ENCODE data around the gene PDE4D. TPM values are rescaled to one million over a fixed set of nuclear protein-coding genes. Genes with fewer than 3 reads are reported as not detected.
A peak's percentile ranks its signal among the peaks of the same experiment; 100 is the strongest.
"Not testable (repeated sequence)": the region's sequence is repeated elsewhere in the genome, so short reads cannot be mapped to it uniquely, and the experiment has no call there.

Gene PDE4D
- total and polyA plus RNA-seq, 2 donors (not counting 1 experiment from before 2014, with no cell fraction given): 14.9 to 171 TPM

GRCh38 chr5:59673438-59674058, 220.0 kb downstream of the PDE4D start:
- no peaks in the 10 kb centered on the region for H3K36me3 ChIP-seq (replicated peaks in 1 of 2; ENCODE audit: control extremely low read depth in 1 of 2, control insufficient read depth in 1 of 2, extremely low read depth in 1 of 2, insufficient read depth in 2 of 2, low read length in 1 of 2)
- POLR2A ChIA-PET: interaction anchor here (1.9 kb wide), 1 partner anchor 9 kb away, joined by 4 read pairs; no protein-coding TSS in a partner anchor
- Mint-ChIP-seq H3K27me3 (no peaks in the 10 kb centered on the region), H3K4me3 (no peak overlapping the region), H3K27ac (no peak overlapping the region), H3K4me1 (peaks cover 14% of the 10 kb centered on the region), H3K9me3 (ENCODE audit: insufficient read depth) (no peaks in the 10 kb centered on the region)
- TF ChIP-seq CTCF (IDR thresholded peaks at IDR 0.05) (peak; percentile 95), EZH2 (IDR thresholded peaks at IDR 0.05; ENCODE audit: borderline replicate concordance, insufficient read depth, low read depth, low read length, poor library complexity, severe bottlenecking) (no peak)
- H3K79me2 ChIP-seq (ENCODE audit: control insufficient read depth, insufficient read depth, low read length): no peaks in the 10 kb centered on the region
- H4K20me1 ChIP-seq (ENCODE audit: control insufficient read depth, insufficient read depth, low read length, poor library complexity, severe bottlenecking): no peaks in the 10 kb centered on the region
- H3K4me3 ChIP-seq (ENCODE audit: control extremely low read depth in 1 of 5, extremely low read depth in 1 of 5, insufficient read depth in 1 of 5, low read depth in 2 of 5, low read length in 4 of 5): no peak overlapping the region
- WGBS (ENCODE audit: insufficient coverage): no CpG with 5 or more reads among the region's 4 CpGs
- intact Hi-C loops (cut with micrococcal nuclease): loop anchor here (1.0 to 10.0 kb wide), 7 partner anchors 51 to 639 kb away; no protein-coding TSS in a partner anchor
- CTCF ChIA-PET: interaction anchor here (0.6 to 6.0 kb wide), 35 partner anchors 8 to 781 kb away, joined by 3 to 94 read pairs (median 5); no protein-coding TSS in a partner anchor
- H3K9me3 ChIP-seq (ENCODE audit: control extremely low read depth in 1 of 3, control insufficient read depth in 2 of 3, insufficient read depth in 1 of 3, low read length in 2 of 3): no peaks in the 10 kb centered on the region
- DNase-seq (peak; percentile 70), ATAC-seq (ENCODE audit: low read depth) (no peak)
- H3K9ac ChIP-seq (ENCODE audit: low read length): no peak overlapping the region
- H3K27me3 ChIP-seq (replicated peaks in 1 of 4; ENCODE audit: control extremely low read depth in 1 of 4, control insufficient read depth in 3 of 4, insufficient read depth in 4 of 4, low read length in 3 of 4): no peaks in the 10 kb centered on the region
- no peak overlapping the region for H2AFZ ChIP-seq (ENCODE audit: insufficient read depth, low read depth, low read length, poor library complexity, severe bottlenecking)
- H3K4me2 ChIP-seq (replicated peaks; ENCODE audit: low read depth, low read length, poor library complexity, severe bottlenecking): no peak overlapping the region
- peaks cover 0 to 4% of the 10 kb centered on the region in 2 donors for H3K4me1 ChIP-seq (ENCODE audit: control insufficient read depth in 2 of 2, insufficient read depth in 2 of 2, low read length in 2 of 2)
- no peak overlapping the region for H3K27ac ChIP-seq (ENCODE audit: low read length in 2 of 2)

- Histone ChIP-seq H3K36me3 (replicated peaks in 1 of 2; ENCODE audit: control extremely low read depth in 1 of 2, control insufficient read depth in 1 of 2, extremely low read depth in 1 of 2, insufficient read depth in 2 of 2, low read length in 1 of 2) (no peaks in the 10 kb centered on the region), H3K4me1 (ENCODE audit: control insufficient read depth in 2 of 2, insufficient read depth in 2 of 2, low read length in 2 of 2) (peaks cover 9 to 11% of the 10 kb centered on the region in 2 donors), H4K20me1 (ENCODE audit: control insufficient read depth, insufficient read depth, low read length, poor library complexity, severe bottlenecking) (no peaks in the 10 kb centered on the region), H3K4me2 (replicated peaks; ENCODE audit: low read depth, low read length, poor library complexity, severe bottlenecking) (no peak overlapping the region), H3K79me2 (ENCODE audit: control insufficient read depth, insufficient read depth, low read length) (no peaks in the 10 kb centered on the region), H3K27me3 (replicated peaks in 1 of 4; ENCODE audit: control extremely low read depth in 1 of 4, control insufficient read depth in 3 of 4, insufficient read depth in 4 of 4, low read length in 3 of 4) (no peaks in the 10 kb centered on the region), H3K9me3 (ENCODE audit: control extremely low read depth in 1 of 3, control insufficient read depth in 2 of 3, insufficient read depth in 1 of 3, low read length in 2 of 3) (no peaks in the 10 kb centered on the region), H3K4me3 (ENCODE audit: control extremely low read depth in 1 of 5, extremely low read depth in 1 of 5, insufficient read depth in 1 of 5, low read depth in 2 of 5, low read length in 4 of 5) (no peak overlapping the region), H2AFZ (ENCODE audit: insufficient read depth, low read depth, low read length, poor library complexity, severe bottlenecking) (no peak overlapping the region), H3K9ac (ENCODE audit: low read length) (no peak overlapping the region), H3K27ac (ENCODE audit: low read length in 2 of 2) (no peak overlapping the region)
- Mint-ChIP-seq H3K4me1 (peaks cover 44% of the 10 kb centered on the region), H3K4me3 (no peak overlapping the region), H3K9me3 (ENCODE audit: insufficient read depth) (no peaks in the 10 kb centered on the region), H3K27me3 (no peaks in the 10 kb centered on the region), H3K27ac (no peak overlapping the region)
- ChIA-PET CTCF (interaction anchor here (1.3 kb wide), 1 partner anchor 479 kb away, joined by 3 read pairs; no protein-coding TSS in a partner anchor), POLR2A (no interaction called here)
- WGBS (ENCODE audit: insufficient coverage): 100% methylated on average over 2 of the region's 4 CpGs
- intact Hi-C loops (cut with micrococcal nuclease): no loop called here
- DNase-seq: peak; percentile 16
- TF ChIP-seq CTCF (IDR thresholded peaks at IDR 0.05) (no peak), EZH2 (IDR thresholded peaks at IDR 0.05; ENCODE audit: borderline replicate concordance, insufficient read depth, low read depth, low read length, poor library complexity, severe bottlenecking) (no peak)
- ATAC-seq (ENCODE audit: low read depth): peak; percentile 17
Measured at GRCh38 chr5:59666440-59667068, 227.0 kb downstream of the PDE4D start.

GRCh38 chr5:59665832-59666203, 227.7 kb downstream of the PDE4D start:
- CTCF ChIA-PET: interaction anchor here (0.8 to 1.3 kb wide), 2 partner anchors 10 to 478 kb away, joined by 3 read pairs; no protein-coding TSS in a partner anchor
- peaks cover 49% of the 10 kb centered on the region for H3K4me1 Mint-ChIP-seq
- H3K4me1 ChIP-seq (ENCODE audit: control insufficient read depth in 2 of 2, insufficient read depth in 2 of 2, low read length in 2 of 2): peaks cover 14% of the 10 kb centered on the region in 2 donors
- POLR2A ChIA-PET; H3K79me2 ChIP-seq (ENCODE audit: control insufficient read depth, insufficient read depth, low read length); H3K27me3 Mint-ChIP-seq; H4K20me1 ChIP-seq (ENCODE audit: control insufficient read depth, insufficient read depth, low read length, poor library complexity, severe bottlenecking); H3K4me3 ChIP-seq (ENCODE audit: control extremely low read depth in 1 of 5, extremely low read depth in 1 of 5, insufficient read depth in 1 of 5, low read depth in 2 of 5, low read length in 4 of 5); H3K27ac Mint-ChIP-seq; H2AFZ ChIP-seq (ENCODE audit: insufficient read depth, low read depth, low read length, poor library complexity, severe bottlenecking); H3K27me3 ChIP-seq (replicated peaks in 1 of 4; ENCODE audit: control extremely low read depth in 1 of 4, control insufficient read depth in 3 of 4, insufficient read depth in 4 of 4, low read length in 3 of 4); intact Hi-C loops (cut with micrococcal nuclease); H3K4me2 ChIP-seq (replicated peaks; ENCODE audit: low read depth, low read length, poor library complexity, severe bottlenecking); ATAC-seq (ENCODE audit: low read depth); H3K36me3 ChIP-seq (replicated peaks in 1 of 2; ENCODE audit: control extremely low read depth in 1 of 2, control insufficient read depth in 1 of 2, extremely low read depth in 1 of 2, insufficient read depth in 2 of 2, low read length in 1 of 2); H3K9me3 ChIP-seq (ENCODE audit: control extremely low read depth in 1 of 3, control insufficient read depth in 2 of 3, insufficient read depth in 1 of 3, low read length in 2 of 3); H3K4me3 Mint-ChIP-seq; DNase-seq; H3K9me3 Mint-ChIP-seq (ENCODE audit: insufficient read depth); H3K9ac ChIP-seq (ENCODE audit: low read length); H3K27ac ChIP-seq (ENCODE audit: low read length in 2 of 2): not testable (repeated sequence)
- WGBS (ENCODE audit: insufficient coverage): 100% methylated on average over 3 of the region's 7 CpGs
